Neutrophil (primary cell): Measurements from ENCODE around the gene LRRC30.

ENCODE experiments used
- H3K27ac ChIP-seq: fragments of 200-600 bp; sonication (generic); 2 replicates; pipeline ENCODE4 v1.5.1; 2016; ENCODE audit warnings: mild to moderate bottlenecking, moderate library complexity
- H3K27me3 ChIP-seq: fragments of 200-600 bp; sonication (generic); 2 replicates; pipeline ENCODE4 v1.6.0; 2016; ENCODE audit warnings: mild to moderate bottlenecking
- H3K36me3 ChIP-seq: fragments of 200-600 bp; sonication (generic); 2 replicates; pipeline ENCODE4 v1.5.1; 2017
- H3K4me1 ChIP-seq, 2 experiments: fragments of 200-600 bp in 1 of 2; sonication (generic) in 1 of 2; 1 replicate in 1 of 2; 2 replicates in 1 of 2; pipeline versions ENCODE4 v1.5.1 to v1.6.1; 2013 to 2016; ENCODE audit warnings: low read depth in 1 of 2, low read length in 1 of 2, mild to moderate bottlenecking in 1 of 2, moderate library complexity in 1 of 2; ENCODE audit not compliant: control insufficient read depth in 1 of 2, insufficient read depth in 1 of 2
- H3K4me3 ChIP-seq, 2 experiments: fragments of 200-600 bp in 1 of 2; sonication (generic) in 1 of 2; 1 replicate in 1 of 2; 2 replicates in 1 of 2; pipeline ENCODE4 v1.5.1; 2013 to 2016; ENCODE audit warnings: low read depth in 1 of 2, low read length in 1 of 2, mild to moderate bottlenecking in 1 of 2, moderate library complexity in 1 of 2
- H3K9me3 ChIP-seq: fragments of 200-600 bp; sonication (generic); 2 replicates; pipeline ENCODE4 v1.5.1; 2016
- TF ChIP-seq, protein P1 (sequence below): fragments of 200-600 bp; sonication (generic); IDR thresholded peaks from 2 replicates; pipeline ENCODE4 v1.5.1; 2016; ENCODE audit warnings: antibody characterized with exemption

The LRRC30 gene

DNA sequence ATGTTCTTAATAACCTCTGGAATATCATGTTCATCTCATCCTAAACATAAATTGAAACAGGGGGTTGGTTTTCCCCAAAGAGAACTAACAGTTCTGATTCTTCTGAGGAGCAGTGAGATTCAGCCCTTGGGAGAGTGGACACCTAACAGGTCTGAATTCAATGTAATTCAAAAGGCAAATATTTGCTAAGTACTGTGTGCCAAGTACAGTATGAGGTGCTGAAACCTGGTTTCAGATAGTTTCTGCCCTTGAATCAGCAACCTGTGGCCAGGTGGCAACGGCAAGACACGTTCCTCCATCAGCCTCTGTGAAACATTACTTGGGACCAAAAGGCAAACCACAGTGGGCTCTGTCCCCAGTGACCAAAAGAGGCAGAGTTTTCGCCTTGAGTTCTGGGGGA, 1.3 kb downstream of the LRRC30 start:
- Histone ChIP-seq H3K27me3 (peaks cover 10% of the 10 kb centered on the region), H3K9me3 (no peaks in the 10 kb centered on the region)
- TF ChIP-seq, protein P1, sequence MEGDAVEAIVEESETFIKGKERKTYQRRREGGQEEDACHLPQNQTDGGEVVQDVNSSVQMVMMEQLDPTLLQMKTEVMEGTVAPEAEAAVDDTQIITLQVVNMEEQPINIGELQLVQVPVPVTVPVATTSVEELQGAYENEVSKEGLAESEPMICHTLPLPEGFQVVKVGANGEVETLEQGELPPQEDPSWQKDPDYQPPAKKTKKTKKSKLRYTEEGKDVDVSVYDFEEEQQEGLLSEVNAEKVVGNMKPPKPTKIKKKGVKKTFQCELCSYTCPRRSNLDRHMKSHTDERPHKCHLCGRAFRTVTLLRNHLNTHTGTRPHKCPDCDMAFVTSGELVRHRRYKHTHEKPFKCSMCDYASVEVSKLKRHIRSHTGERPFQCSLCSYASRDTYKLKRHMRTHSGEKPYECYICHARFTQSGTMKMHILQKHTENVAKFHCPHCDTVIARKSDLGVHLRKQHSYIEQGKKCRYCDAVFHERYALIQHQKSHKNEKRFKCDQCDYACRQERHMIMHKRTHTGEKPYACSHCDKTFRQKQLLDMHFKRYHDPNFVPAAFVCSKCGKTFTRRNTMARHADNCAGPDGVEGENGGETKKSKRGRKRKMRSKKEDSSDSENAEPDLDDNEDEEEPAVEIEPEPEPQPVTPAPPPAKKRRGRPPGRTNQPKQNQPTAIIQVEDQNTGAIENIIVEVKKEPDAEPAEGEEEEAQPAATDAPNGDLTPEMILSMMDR, result no peak

DNA sequence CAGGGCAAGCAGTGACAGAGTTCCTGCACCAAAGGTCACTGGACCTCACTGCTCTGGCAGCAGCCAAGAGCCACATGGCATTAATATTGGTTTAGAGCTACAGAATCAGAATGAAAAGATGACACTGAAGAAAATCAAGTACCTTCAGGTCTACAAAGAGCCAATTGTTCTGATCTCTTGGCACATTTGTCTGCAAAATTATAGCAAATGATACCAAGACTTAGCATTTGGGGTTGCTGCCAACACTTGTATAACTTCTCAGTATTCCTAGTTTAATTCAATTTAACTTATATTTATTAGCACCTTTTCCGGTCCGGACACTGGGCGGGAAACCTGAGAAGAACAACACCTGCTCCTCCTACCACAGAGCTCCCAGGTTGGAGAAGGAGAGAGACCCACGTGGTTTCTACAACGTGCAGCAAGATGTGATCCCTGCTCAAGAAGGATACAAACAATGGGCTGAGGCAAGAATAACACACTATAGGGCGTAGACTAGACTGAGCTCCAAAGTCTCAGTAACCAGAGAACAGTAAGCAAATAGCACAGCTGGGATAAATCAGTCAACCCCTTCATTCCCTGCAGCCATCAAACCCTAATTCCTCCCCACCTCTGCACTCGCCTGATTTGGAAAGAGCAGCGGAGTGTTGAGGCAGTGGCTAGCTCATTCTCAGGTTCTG, 2.4 kb downstream of the LRRC30 start:
- Histone ChIP-seq H3K4me1 (no peaks in the 10 kb centered on the region), H3K36me3 (no peaks in the 10 kb centered on the region), H3K9me3 (no peaks in the 10 kb centered on the region), H3K27me3 (peaks cover 10% of the 10 kb centered on the region), H3K4me3 (no peak overlapping the region), H3K27ac (no peak overlapping the region)
- TF ChIP-seq, protein P1, result no peak

More for the DNA sequence above, 1.3 kb downstream of the LRRC30 start:
- no peaks in the 10 kb centered on the region for H3K36me3 ChIP-seq
- H3K4me3 ChIP-seq, result no peak overlapping the region
- no peak overlapping the region for H3K27ac ChIP-seq
- no peaks in the 10 kb centered on the region for H3K4me1 ChIP-seq

GRCh38 chr18:7234091-7234490, 3.2 kb downstream of the LRRC30 start:
- no peaks in the 10 kb centered on the region for H3K36me3 ChIP-seq
- no peaks in the 10 kb centered on the region for H3K9me3 ChIP-seq
- H3K4me3 ChIP-seq, result no peak overlapping the region
- TF ChIP-seq, protein P1, result no peak
- no peaks in the 10 kb centered on the region for H3K4me1 ChIP-seq
- peaks cover 10% of the 10 kb centered on the region for H3K27me3 ChIP-seq
- no peak overlapping the region for H3K27ac ChIP-seq

DNA sequence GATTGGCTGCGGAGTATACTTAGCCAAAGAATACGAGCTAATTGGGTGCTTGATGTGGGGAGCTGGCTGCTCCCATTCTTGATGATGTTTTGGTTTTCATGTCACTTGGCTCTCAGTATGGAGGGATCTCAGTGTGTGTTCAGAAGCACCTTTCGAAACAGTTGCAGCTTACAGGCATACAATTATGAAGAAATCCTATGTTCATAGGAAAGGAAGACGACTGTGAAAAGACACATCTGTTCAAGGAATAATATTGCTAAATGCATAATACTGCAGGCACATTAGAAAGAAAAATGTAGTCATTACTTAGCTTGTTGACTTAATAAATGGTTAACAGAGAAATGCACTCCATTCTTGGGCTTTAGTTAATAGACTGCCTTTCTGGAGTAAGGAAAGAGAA, 4.1 kb downstream of the LRRC30 start:
- Histone ChIP-seq H3K36me3 (no peaks in the 10 kb centered on the region), H3K4me1 (no peaks in the 10 kb centered on the region), H3K9me3 (no peaks in the 10 kb centered on the region), H3K27me3 (peaks cover 10% of the 10 kb centered on the region), H3K4me3 (no peak overlapping the region), H3K27ac (no peak overlapping the region)
- TF ChIP-seq, protein P1, result no peak

DNA sequence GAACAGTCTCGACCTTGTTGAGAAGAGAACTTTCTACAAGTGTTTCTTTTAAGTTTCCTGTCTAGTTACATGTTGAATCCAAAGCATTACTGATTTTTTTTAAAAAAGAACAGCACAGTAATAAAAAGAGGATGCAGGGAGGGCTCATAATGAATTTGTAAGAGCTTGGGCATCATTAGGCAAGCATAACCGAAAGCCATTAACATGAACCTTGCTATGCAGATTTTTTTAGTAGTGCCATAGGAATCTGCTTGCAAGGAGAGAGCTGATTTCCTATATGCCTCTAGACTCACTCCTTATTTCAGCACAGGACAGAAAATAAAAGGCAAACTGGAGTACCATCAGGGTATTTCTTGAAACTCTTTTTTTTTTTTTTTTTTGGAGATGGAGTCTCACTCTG, 5.2 kb downstream of the LRRC30 start:
- Histone ChIP-seq H3K36me3 (no peaks in the 10 kb centered on the region), H3K9me3 (no peaks in the 10 kb centered on the region), H3K27me3 (peaks cover 10% of the 10 kb centered on the region), H3K27ac (no peak overlapping the region), H3K4me3 (no peak overlapping the region), H3K4me1 (no peaks in the 10 kb centered on the region)
- TF ChIP-seq, protein P1, result no peak
